WTC11 (cell line): ENCODE measurements around the gene KPNA3. TPM values are rescaled to one million over a fixed set of nuclear protein-coding genes. Genes with fewer than 3 reads are reported as not detected.

Experiments
- ATAC-seq: fragments of 200-7000 bp; cut with Tn5 transposase; 2 replicates; pipeline ENCODE4 v1.10.0; 2021; ENCODE audit warnings: mild to moderate bottlenecking, moderate library complexity
- CTCF ChIA-PET: fragments of 300-600 bp; sonication (Branson Sonifier 250); formaldehyde crosslinking; loops from one replicate; lab custom pipeline; 2021; ENCODE audit warnings: antibody characterized with exemption; lab: Charles Lee
- POLR2A ChIA-PET: fragments of 350-600 bp; sonication (Branson Sonifier 250); formaldehyde crosslinking; loops from one replicate; lab custom pipeline; 2021; ENCODE audit warnings: antibody characterized with exemption; lab: Charles Lee
- DNase-seq: peaks from one replicate; pipeline ENCODE4 v3.0.0; 2021; ENCODE audit warnings: low spot score
- H3K27ac Mint-ChIP-seq: 2 replicates; pipeline ENCODE4 v1.8.0; 2021; ENCODE audit warnings: mixed read lengths
- H3K27me3 Mint-ChIP-seq: 2 replicates; pipeline ENCODE4 v1.8.0; 2021; ENCODE audit warnings: low read depth, mild to moderate bottlenecking, moderate library complexity, mixed read lengths
- H3K36me3 Mint-ChIP-seq: 2 replicates; pipeline ENCODE4 v1.8.0; 2021; ENCODE audit warnings: mixed read lengths
- H3K4me1 Mint-ChIP-seq: 2 replicates; pipeline ENCODE4 v1.8.0; 2022; ENCODE audit warnings: mixed read lengths
- H3K4me3 Mint-ChIP-seq: 2 replicates; pipeline ENCODE4 v1.8.0; 2021; ENCODE audit warnings: mild to moderate bottlenecking, moderate library complexity, mixed read lengths
- H3K9me3 Mint-ChIP-seq: 2 replicates; pipeline ENCODE4 v1.8.0; 2021; ENCODE audit warnings: mixed read lengths
- ETV6 ChIP-seq: sonication (generic); formaldehyde crosslinking; IDR thresholded peaks from 2 replicates; pipeline ENCODE4 v1.8.1; 2022; ENCODE audit warnings: mild to moderate bottlenecking, missing genetic modification reagents
- GABPB1 ChIP-seq: sonication (generic); formaldehyde crosslinking; IDR thresholded peaks from 2 replicates; pipeline ENCODE4 v1.8.1; 2023; ENCODE audit warnings: mild to moderate bottlenecking, missing genetic modification reagents
- IRF2 ChIP-seq: sonication (generic); formaldehyde crosslinking; IDR thresholded peaks from 2 replicates; pipeline ENCODE4 v1.8.0; 2022; ENCODE audit warnings: low read depth, missing genetic modification reagents, borderline replicate concordance
- JAZF1 ChIP-seq: fragments of 250-450 bp; sonication (Bioruptor Pico); IDR thresholded peaks from 2 replicates; pipeline ENCODE4 v1.9.0; 2021; ENCODE audit warnings: moderate library complexity, mild to moderate bottlenecking, inconsistent platforms
- NR1H2 ChIP-seq: sonication (generic); formaldehyde crosslinking; IDR thresholded peaks from 2 replicates; pipeline ENCODE4 v1.9.0; 2021; ENCODE audit warnings: mild to moderate bottlenecking, moderate library complexity, missing genetic modification reagents
- RORB ChIP-seq: fragments of 250-450 bp; sonication (Bioruptor Pico); IDR thresholded peaks from 2 replicates; pipeline ENCODE4 v1.9.0; 2021; ENCODE audit warnings: mild to moderate bottlenecking
- SP1 ChIP-seq: sonication (generic); formaldehyde crosslinking; conservative IDR thresholded peaks from 2 replicates; pipeline ENCODE4 v1.8.1; 2022; ENCODE audit warnings: missing genetic modification reagents
- TP53 ChIP-seq: sonication (generic); formaldehyde crosslinking; IDR thresholded peaks from 2 replicates; pipeline ENCODE4 v1.8.1; 2023; ENCODE audit warnings: mild to moderate bottlenecking, missing genetic modification reagents
- total RNA-seq: library from RNA; stranded (reverse); gene quantifications from 3 replicates; pipeline ENCODE4 v1.2.3, GENCODE V29; 2021
- TF ChIP-seq, protein P1 (sequence below): sonication (generic); formaldehyde crosslinking; IDR thresholded peaks from 2 replicates; pipeline ENCODE4 v1.8.1; 2022; ENCODE audit warnings: missing genetic modification reagents, borderline replicate concordance
- TF ChIP-seq, protein P2 (sequence below): sonication (generic); formaldehyde crosslinking; IDR thresholded peaks from 2 replicates; pipeline ENCODE4 v1.8.0; 2023; ENCODE audit warnings: missing genetic modification reagents
- TF ChIP-seq, protein P3 (sequence below): fragments of 200-600 bp; IDR thresholded peaks from 2 replicates; pipeline ENCODE4 v1.8.0; 2022; ENCODE audit warnings: antibody characterized with exemption
- TF ChIP-seq, protein P4 (sequence below): sonication (generic); formaldehyde crosslinking; conservative IDR thresholded peaks from 2 replicates; pipeline ENCODE4 v1.8.1; 2023; ENCODE audit warnings: mild to moderate bottlenecking, low read depth, missing genetic modification reagents, moderate library complexity

Gene KPNA3
- total RNA-seq, 1 experiment from 2014 or later: 44.4 TPM

DNA sequence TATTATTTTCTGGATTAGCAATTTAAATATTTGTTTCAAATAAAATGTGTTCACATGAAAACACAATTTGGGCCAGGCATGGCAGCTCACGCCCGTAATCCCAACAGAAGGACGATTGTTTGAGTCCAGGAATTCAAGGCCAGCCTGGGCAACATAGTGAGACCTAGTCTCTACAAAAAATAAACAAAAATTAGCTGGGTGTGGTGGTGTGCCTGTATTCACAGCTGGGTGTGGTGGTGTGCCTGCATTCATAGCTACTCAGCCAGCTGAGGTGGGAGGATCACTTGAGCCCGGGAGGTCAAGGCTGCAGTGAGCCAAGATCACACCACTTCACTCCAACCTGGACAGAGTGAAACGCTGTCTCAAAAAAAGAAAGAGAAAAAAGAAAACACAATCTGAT lies 46.4 kb downstream of the KPNA3 start (continued):
- TF ChIP-seq, protein P1, sequence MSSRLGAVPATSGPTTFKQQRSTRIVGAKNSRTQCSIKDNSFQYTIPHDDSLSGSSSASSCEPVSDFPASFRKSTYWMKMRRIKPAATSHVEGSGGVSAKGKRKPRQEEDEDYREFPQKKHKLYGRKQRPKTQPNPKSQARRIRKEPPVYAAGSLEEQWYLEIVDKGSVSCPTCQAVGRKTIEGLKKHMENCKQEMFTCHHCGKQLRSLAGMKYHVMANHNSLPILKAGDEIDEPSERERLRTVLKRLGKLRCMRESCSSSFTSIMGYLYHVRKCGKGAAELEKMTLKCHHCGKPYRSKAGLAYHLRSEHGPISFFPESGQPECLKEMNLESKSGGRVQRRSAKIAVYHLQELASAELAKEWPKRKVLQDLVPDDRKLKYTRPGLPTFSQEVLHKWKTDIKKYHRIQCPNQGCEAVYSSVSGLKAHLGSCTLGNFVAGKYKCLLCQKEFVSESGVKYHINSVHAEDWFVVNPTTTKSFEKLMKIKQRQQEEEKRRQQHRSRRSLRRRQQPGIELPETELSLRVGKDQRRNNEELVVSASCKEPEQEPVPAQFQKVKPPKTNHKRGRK (CRISPR knock-in tag): no peak
- TF ChIP-seq SP1 (CRISPR knock-in tag) (no peak), NR1H2 (CRISPR knock-in tag) (no peak), IRF2 (CRISPR knock-in tag) (no peak)
- TF ChIP-seq, protein P2, sequence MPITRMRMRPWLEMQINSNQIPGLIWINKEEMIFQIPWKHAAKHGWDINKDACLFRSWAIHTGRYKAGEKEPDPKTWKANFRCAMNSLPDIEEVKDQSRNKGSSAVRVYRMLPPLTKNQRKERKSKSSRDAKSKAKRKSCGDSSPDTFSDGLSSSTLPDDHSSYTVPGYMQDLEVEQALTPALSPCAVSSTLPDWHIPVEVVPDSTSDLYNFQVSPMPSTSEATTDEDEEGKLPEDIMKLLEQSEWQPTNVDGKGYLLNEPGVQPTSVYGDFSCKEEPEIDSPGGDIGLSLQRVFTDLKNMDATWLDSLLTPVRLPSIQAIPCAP (CRISPR knock-in tag): no peak

DNA sequence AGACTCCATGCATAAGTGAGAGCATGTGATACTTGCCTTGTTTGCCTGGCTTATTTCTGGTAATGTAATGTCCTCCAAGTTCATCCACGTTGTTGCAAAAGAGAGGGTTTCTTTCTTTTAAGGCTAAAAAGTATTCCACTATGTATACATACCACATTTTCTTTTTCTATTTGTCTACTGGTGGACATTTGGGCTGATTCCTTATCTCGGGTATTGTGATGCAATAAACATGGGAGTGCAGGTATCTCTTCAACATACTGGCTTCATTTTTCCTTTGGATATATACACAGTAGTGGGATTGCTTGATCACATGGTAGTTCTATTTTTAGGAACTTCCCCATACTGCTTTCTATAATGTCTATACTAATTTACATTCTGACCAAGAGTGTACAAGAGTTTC lies 51.6 kb downstream of the KPNA3 start:
- ChIA-PET POLR2A (no interaction called here), CTCF (no interaction called here)
- H3K36me3 Mint-ChIP-seq: peaks cover 16% of the 10 kb centered on the region
- ATAC-seq (no peak), DNase-seq (no peak)
- no peaks in the 10 kb centered on the region for H3K27me3 Mint-ChIP-seq
- no peaks in the 10 kb centered on the region for H3K4me1 Mint-ChIP-seq
- no peaks in the 10 kb centered on the region for H3K9me3 Mint-ChIP-seq
- H3K4me3 Mint-ChIP-seq: no peak overlapping the region
- H3K27ac Mint-ChIP-seq: no peak overlapping the region
- no peak for TF ChIP-seq JAZF1
- TF ChIP-seq GABPB1 (CRISPR knock-in tag): peak; percentile 36; the same call in 1 of the 2 replicates
- TF ChIP-seq TP53 (CRISPR knock-in tag): no peak
- no peak for TF ChIP-seq NR1H2 (CRISPR knock-in tag)

DNA sequence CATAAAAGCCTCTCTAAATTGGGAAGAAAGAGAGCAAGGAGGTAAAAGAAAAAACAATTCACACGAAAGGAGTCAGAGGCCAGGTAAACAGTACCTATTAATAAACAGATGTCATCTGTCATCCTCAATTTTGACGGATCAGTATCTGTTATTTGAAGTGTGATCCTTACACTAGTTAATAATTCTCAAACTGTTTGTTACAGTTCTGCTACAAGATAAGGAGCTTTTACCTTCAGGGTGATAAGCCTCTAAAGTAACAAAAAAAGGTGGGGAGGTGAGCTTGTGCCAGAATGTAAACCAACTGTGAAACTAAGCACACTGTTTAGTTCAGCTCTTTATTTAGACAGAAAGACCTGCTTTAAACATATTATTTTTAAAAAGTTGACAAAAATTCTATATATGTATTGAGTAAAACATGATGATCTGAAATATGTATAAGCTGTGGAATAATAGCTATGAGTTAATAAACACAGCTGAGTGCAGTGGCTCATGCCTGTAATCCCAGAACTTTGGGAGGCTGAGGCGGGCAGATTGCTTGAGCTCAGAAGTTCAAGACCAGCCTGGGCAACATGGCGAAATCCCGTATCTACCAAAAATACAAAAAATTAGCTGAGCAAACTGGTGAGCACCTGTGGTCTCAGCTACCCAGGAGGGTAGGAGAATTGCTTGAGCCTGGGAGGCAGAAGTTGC lies 52.8 kb downstream of the KPNA3 start:
- POLR2A ChIA-PET: no interaction called here
- ATAC-seq (no peak), DNase-seq (no peak)
- Mint-ChIP-seq H3K9me3 (no peaks in the 10 kb centered on the region), H3K27ac (peak overlapping the region; percentile 85; the same call in 1 of the 2 replicates), H3K4me1 (no peaks in the 10 kb centered on the region), H3K27me3 (no peaks in the 10 kb centered on the region), H3K36me3 (peaks cover 9% of the 10 kb centered on the region), H3K4me3 (no peak overlapping the region)
- CTCF ChIA-PET: no interaction called here
- TF ChIP-seq GABPB1 (CRISPR knock-in tag): no peak
- TF ChIP-seq ETV6 (CRISPR knock-in tag): no peak
- TF ChIP-seq, protein P3, sequence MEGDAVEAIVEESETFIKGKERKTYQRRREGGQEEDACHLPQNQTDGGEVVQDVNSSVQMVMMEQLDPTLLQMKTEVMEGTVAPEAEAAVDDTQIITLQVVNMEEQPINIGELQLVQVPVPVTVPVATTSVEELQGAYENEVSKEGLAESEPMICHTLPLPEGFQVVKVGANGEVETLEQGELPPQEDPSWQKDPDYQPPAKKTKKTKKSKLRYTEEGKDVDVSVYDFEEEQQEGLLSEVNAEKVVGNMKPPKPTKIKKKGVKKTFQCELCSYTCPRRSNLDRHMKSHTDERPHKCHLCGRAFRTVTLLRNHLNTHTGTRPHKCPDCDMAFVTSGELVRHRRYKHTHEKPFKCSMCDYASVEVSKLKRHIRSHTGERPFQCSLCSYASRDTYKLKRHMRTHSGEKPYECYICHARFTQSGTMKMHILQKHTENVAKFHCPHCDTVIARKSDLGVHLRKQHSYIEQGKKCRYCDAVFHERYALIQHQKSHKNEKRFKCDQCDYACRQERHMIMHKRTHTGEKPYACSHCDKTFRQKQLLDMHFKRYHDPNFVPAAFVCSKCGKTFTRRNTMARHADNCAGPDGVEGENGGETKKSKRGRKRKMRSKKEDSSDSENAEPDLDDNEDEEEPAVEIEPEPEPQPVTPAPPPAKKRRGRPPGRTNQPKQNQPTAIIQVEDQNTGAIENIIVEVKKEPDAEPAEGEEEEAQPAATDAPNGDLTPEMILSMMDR: no peak
- TF ChIP-seq RORB (CRISPR knock-in tag): no peak
- TF ChIP-seq, protein P4, sequence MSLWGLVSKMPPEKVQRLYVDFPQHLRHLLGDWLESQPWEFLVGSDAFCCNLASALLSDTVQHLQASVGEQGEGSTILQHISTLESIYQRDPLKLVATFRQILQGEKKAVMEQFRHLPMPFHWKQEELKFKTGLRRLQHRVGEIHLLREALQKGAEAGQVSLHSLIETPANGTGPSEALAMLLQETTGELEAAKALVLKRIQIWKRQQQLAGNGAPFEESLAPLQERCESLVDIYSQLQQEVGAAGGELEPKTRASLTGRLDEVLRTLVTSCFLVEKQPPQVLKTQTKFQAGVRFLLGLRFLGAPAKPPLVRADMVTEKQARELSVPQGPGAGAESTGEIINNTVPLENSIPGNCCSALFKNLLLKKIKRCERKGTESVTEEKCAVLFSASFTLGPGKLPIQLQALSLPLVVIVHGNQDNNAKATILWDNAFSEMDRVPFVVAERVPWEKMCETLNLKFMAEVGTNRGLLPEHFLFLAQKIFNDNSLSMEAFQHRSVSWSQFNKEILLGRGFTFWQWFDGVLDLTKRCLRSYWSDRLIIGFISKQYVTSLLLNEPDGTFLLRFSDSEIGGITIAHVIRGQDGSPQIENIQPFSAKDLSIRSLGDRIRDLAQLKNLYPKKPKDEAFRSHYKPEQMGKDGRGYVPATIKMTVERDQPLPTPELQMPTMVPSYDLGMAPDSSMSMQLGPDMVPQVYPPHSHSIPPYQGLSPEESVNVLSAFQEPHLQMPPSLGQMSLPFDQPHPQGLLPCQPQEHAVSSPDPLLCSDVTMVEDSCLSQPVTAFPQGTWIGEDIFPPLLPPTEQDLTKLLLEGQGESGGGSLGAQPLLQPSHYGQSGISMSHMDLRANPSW (CRISPR knock-in tag): no peak
